SK-N-SH treated with all-trans-retinoic acid at 6 μM for 48 hours (cell line): ENCODE results near the gene UBALD2.

Experiments used
- ARNTL ChIP-seq: fragments of 450-650 bp; formaldehyde crosslinking; IDR thresholded peaks from 2 replicates; pipeline ENCODE4 v1.5.0; 2020; ENCODE audit warnings: low read depth, mild to moderate bottlenecking, moderate library complexity, borderline replicate concordance
- PATZ1 ChIP-seq: fragments of 250-450 bp; sonication (Bioruptor Pico); IDR thresholded peaks from 2 replicates; pipeline ENCODE4 v1.8.0; 2020; ENCODE audit warnings: mild to moderate bottlenecking, moderate library complexity, borderline replicate concordance

GRCh38 chr17:76255801-76256429, 9.2 kb upstream of the UBALD2 start:
- TF ChIP-seq ARNTL (CRISPR knock-in tag) = no peak
- no peak for TF ChIP-seq PATZ1 (CRISPR knock-in tag)
